Choroid plexus epithelial cell (primary cell): ENCODE data around the gene ARFGAP1.

Experiments used
- DNase-seq: peaks from one replicate; pipeline ENCODE4 v3.0.0-alpha.2; 2010; ENCODE audit warnings: low read depth
- H3K4me3 ChIP-seq: 2 replicates; pipeline ENCODE4 v1.5.1; 2011; ENCODE audit warnings: low read depth, mild to moderate bottlenecking, control low read depth, low read length, moderate library complexity
- TF ChIP-seq, protein P1 (sequence below): conservative IDR thresholded peaks from 2 replicates; pipeline ENCODE4 v1.5.1; 2011; ENCODE audit warnings: low read depth, mild to moderate bottlenecking, control low read depth, inconsistent platforms, low read length, moderate library complexity

Gene ARFGAP1

DNA sequence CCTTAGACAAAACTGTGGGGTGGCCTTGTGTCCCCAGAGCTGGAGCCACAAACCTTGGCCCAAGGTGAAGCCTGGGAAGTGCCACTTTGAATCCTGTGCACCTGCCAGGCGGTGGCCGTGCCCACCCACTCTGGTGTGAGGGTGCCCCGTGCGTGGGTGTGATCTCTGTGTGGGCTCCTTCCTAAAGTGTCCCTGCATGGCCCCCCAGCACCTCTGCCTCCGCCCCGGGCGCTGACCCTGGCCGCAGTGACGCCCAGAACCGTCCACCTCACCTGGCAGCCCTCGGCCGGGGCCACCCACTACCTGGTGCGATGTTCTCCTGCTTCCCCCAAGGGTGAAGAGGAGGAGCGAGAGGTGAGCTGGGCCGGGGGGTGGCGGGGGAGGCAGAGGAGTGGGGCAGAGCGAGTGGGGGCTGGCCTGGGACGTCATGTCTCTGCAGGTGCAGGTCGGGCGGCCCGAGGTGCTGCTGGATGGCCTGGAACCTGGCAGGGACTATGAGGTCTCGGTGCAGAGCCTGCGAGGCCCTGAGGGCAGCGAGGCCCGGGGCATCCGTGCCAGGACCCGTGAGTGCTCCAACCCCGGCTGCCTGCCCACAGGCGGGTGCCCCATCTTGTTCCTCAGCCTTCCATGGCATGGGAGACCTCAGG lies 38.7 kb downstream of the ARFGAP1 start:
- DNase-seq = no peak
- TF ChIP-seq, protein P1, sequence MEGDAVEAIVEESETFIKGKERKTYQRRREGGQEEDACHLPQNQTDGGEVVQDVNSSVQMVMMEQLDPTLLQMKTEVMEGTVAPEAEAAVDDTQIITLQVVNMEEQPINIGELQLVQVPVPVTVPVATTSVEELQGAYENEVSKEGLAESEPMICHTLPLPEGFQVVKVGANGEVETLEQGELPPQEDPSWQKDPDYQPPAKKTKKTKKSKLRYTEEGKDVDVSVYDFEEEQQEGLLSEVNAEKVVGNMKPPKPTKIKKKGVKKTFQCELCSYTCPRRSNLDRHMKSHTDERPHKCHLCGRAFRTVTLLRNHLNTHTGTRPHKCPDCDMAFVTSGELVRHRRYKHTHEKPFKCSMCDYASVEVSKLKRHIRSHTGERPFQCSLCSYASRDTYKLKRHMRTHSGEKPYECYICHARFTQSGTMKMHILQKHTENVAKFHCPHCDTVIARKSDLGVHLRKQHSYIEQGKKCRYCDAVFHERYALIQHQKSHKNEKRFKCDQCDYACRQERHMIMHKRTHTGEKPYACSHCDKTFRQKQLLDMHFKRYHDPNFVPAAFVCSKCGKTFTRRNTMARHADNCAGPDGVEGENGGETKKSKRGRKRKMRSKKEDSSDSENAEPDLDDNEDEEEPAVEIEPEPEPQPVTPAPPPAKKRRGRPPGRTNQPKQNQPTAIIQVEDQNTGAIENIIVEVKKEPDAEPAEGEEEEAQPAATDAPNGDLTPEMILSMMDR = no peak
- H3K4me3 ChIP-seq = no peak overlapping the region

DNA sequence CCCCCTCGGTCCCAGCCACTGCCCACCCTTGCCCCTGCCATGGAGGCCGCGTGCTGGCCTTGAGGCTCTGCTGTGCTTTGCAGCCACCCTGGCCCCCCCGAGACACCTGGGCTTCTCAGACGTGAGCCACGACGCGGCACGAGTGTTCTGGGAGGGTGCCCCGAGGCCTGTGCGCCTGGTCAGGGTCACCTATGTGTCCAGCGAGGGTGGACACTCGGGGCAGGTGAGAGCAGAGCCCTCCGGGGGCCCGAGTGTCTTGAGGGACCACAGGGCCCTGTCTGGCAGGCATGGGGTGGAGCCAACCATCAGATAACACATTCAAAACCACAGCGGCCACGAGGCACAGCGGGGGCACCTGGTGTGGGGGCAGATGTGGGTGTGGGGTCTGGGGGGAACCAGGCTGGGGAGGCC lies 39.2 kb downstream of the ARFGAP1 start:
- no peak for DNase-seq
- no peak overlapping the region for H3K4me3 ChIP-seq
- TF ChIP-seq, protein P1 = no peak

DNA sequence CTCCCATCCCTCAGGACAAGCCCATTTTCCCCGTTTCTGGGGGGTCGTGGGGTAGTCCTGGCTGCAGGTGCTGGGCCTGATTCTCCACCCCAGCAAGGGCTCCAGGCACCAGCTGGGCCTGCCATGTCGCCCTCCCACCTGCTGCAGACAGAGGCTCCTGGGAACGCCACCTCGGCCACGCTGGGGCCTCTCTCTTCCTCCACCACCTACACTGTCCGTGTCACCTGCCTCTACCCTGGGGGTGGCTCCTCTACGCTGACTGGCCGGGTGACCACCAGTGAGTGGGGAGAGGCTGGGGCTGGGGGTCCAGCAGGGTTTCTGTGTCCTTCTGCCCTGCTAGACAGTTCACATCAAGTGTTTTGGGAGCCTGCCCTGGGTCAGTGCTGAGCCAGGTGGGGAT lies 39.7 kb downstream of the ARFGAP1 start:
- no peak for DNase-seq

DNA sequence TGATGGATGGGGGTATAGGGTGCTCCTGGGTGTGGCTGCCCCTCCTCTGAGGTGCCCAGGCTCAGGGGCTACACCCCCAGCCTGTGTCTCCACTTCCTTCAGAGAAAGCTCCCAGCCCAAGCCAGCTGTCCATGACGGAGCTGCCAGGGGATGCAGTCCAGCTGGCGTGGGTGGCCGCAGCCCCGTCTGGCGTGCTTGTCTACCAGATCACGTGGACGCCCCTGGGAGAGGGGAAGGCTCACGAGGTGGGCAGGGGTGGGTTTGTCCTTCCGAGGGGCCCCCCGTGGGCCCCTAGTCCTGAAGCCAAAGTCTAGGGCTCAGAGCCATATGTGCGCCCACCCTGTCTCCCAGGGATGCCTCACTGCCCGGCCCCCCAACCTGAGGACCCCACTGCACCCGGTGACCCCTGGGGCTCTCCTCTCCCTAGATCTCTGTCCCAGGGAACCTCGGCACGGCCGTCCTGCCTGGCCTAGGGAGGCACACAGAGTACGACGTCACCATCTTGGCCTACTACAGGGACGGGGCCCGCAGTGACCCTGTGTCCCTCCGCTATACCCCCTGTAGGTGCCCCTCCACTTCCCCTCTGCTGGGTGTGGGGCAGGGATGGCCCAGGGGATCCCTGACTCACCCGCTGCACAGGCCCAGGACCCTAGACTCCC lies 40.2 kb downstream of the ARFGAP1 start:
- no peak overlapping the region for H3K4me3 ChIP-seq
- TF ChIP-seq, protein P1 = no peak
- no peak for DNase-seq

More for the DNA sequence above, 39.7 kb downstream of the ARFGAP1 start:
- TF ChIP-seq, protein P1 = no peak
- no peak overlapping the region for H3K4me3 ChIP-seq

DNA sequence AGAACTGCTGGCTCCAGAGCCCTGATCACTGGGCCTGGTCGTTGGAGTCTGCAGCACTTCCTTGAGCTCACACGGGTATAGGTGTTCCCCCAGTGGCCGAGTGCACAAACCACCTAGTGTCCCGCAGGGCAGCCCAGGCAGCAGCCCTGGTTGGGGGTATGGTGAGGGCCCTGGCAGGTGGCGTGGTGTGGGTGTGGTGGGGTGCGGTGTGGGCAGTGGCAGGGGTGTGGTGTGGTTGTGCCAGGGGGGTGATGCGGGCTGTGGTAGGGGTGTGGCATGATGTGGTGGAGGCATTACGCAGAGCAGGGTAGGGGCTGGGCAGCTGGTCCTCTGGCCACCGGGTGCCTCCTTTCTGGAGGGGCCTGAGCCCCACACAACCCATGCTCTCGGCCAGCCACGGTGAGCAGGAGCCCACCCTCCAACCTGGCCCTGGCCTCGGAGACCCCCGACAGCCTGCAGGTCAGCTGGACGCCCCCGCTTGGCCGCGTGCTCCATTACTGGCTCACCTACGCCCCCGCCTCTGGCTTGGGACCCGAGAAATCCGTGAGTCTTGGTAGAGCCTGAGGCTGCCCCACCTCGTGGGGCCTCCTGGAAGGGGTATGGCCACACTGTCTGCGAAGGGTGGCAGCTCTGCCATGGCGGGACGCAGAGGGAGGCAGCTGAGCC lies 40.9 kb downstream of the ARFGAP1 start:
- TF ChIP-seq, protein P1 = no peak
- no peak for DNase-seq
- no peak overlapping the region for H3K4me3 ChIP-seq

DNA sequence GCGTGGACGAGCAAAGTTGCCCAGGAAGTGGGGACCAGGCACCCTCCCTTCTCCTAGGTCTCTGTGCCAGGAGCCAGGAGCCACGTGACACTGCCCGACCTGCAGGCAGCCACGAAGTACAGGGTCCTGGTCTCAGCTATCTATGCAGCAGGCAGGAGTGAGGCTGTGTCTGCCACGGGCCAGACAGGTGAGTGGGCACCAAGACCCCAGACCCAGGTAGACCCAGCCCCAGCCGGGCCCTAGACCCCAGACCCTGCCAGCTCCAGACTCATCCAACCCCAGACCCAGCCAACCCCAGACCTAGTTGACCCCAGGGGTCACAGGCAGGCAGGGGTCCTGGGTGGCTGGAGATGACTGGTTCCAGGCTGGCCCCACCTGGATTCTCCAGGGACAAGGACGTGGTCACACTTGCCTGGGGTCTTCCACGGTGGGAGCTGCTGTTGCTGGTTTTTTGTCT lies 41.4 kb downstream of the ARFGAP1 start:
- H3K4me3 ChIP-seq = no peak overlapping the region
- no peak for DNase-seq
- TF ChIP-seq, protein P1 = no peak
